HEK293 (cell line): ENCODE measurements around the gene LRRC49.

Experiments used
- GFI1B ChIP-seq: fragments of 450-650 bp; formaldehyde crosslinking; IDR thresholded peaks from 2 replicates; pipeline ENCODE4 v1.5.1; 2016; ENCODE audit warnings: missing biosample characterization, missing genetic modification characterization
- REST ChIP-seq: fragments of 450-650 bp; formaldehyde crosslinking; IDR thresholded peaks from 2 replicates; pipeline ENCODE4 v1.5.1; 2016; ENCODE audit warnings: missing biosample characterization, missing genetic modification characterization
- ZBTB20 ChIP-seq: fragments of 450-650 bp; formaldehyde crosslinking; IDR thresholded peaks from 2 replicates; pipeline ENCODE4 v1.5.1; 2016; ENCODE audit warnings: missing biosample characterization, missing genetic modification characterization
- ZIC2 ChIP-seq: fragments of 450-650 bp; formaldehyde crosslinking; IDR thresholded peaks from 2 replicates; pipeline ENCODE4 v1.5.1; 2016; ENCODE audit warnings: missing biosample characterization, missing genetic modification characterization
- ZNF274 ChIP-seq, 2 experiments: fragments of 200-500 bp in 1 of 2; fragments of 450-650 bp in 1 of 2; sonication (Bioruptor generic) in 1 of 2; formaldehyde crosslinking in 1 of 2; IDR thresholded peaks; 2 replicates each; pipeline versions ENCODE4 v1.5.1 to v1.6.1; 2014 to 2016; ENCODE audit warnings: borderline replicate concordance in 1 of 2, inconsistent platforms in 1 of 2, low read length in 1 of 2, missing biosample characterization in 1 of 2, missing genetic modification characterization in 1 of 2
- ZNF350 ChIP-seq: fragments of 450-650 bp; formaldehyde crosslinking; IDR thresholded peaks from 2 replicates; pipeline ENCODE4 v1.5.0; 2017; ENCODE audit warnings: missing biosample characterization, mild to moderate bottlenecking, missing genetic modification characterization
- TF ChIP-seq, protein P1 (sequence below): fragments of 450-650 bp; formaldehyde crosslinking; IDR thresholded peaks from 2 replicates; pipeline ENCODE4 v1.5.1; 2016; ENCODE audit warnings: missing biosample characterization, missing genetic modification characterization

GRCh38 chr15:70863450-70864218 lies 29.0 kb upstream of the LRRC49 start:
- TF ChIP-seq, protein P1, sequence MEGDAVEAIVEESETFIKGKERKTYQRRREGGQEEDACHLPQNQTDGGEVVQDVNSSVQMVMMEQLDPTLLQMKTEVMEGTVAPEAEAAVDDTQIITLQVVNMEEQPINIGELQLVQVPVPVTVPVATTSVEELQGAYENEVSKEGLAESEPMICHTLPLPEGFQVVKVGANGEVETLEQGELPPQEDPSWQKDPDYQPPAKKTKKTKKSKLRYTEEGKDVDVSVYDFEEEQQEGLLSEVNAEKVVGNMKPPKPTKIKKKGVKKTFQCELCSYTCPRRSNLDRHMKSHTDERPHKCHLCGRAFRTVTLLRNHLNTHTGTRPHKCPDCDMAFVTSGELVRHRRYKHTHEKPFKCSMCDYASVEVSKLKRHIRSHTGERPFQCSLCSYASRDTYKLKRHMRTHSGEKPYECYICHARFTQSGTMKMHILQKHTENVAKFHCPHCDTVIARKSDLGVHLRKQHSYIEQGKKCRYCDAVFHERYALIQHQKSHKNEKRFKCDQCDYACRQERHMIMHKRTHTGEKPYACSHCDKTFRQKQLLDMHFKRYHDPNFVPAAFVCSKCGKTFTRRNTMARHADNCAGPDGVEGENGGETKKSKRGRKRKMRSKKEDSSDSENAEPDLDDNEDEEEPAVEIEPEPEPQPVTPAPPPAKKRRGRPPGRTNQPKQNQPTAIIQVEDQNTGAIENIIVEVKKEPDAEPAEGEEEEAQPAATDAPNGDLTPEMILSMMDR (tag by site-specific recombination): no peak
- TF ChIP-seq ZIC2 (tag by site-specific recombination) (no peak), ZNF350 (tag by site-specific recombination) (no peak), GFI1B (no peak), ZNF274 (IDR thresholded peaks at IDR 0.05; ENCODE audit: low read length) (no peak), ZNF274 (tag by site-specific recombination; IDR thresholded peaks at IDR 0.05; ENCODE audit: borderline replicate concordance) (no peak), ZBTB20 (tag by site-specific recombination) (no peak), REST (tag by site-specific recombination) (no peak)
